Parathyroid adenoma (tissue), 2 donors: Measurements from ENCODE around the gene LAGE3.

Experiments used
- H2AFZ ChIP-seq: fragments of 300-600 bp; sonication (generic); one replicate; pipeline ENCODE4 v1.7.0; 2017; ENCODE audit warnings: antibody characterized with exemption, mild to moderate bottlenecking
- H3K27ac ChIP-seq: fragments of 300-600 bp; sonication (generic); one replicate; pipeline ENCODE4 v1.7.0; 2017
- H3K27me3 ChIP-seq: fragments of 300-600 bp; sonication (generic); one replicate; pipeline ENCODE4 v1.7.0; 2017; ENCODE audit warnings: low read length; ENCODE audit not compliant: control insufficient read depth, insufficient read depth
- H3K36me3 ChIP-seq: fragments of 300-600 bp; sonication (generic); one replicate; pipeline ENCODE4 v1.7.0; 2017; ENCODE audit warnings: low read length; ENCODE audit not compliant: control insufficient read depth, insufficient read depth
- H3K4me1 ChIP-seq: fragments of 300-600 bp; sonication (generic); one replicate; pipeline ENCODE4 v1.7.0; 2017; ENCODE audit warnings: control low read depth
- H3K4me2 ChIP-seq: fragments of 300-600 bp; sonication (generic); one replicate; pipeline ENCODE4 v1.7.0; 2017; ENCODE audit warnings: low read length
- H3K4me3 ChIP-seq: fragments of 300-600 bp; sonication (generic); one replicate; pipeline ENCODE4 v1.7.0; 2017; ENCODE audit warnings: low read depth, low read length
- H3K79me2 ChIP-seq: fragments of 300-600 bp; sonication (generic); one replicate; pipeline ENCODE4 v1.7.0; 2017; ENCODE audit warnings: control low read depth
- H3K9ac ChIP-seq: fragments of 300-600 bp; sonication (generic); one replicate; pipeline ENCODE4 v1.7.0; 2017; ENCODE audit warnings: mild to moderate bottlenecking
- H3K9me3 ChIP-seq: fragments of 300-600 bp; sonication (generic); one replicate; pipeline ENCODE4 v1.7.0; 2017; ENCODE audit warnings: low read length; ENCODE audit not compliant: control insufficient read depth
- TF ChIP-seq, protein P1 (sequence below): fragments of 300-600 bp; sonication (generic); IDR thresholded peaks from one replicate; pipeline ENCODE4 v1.7.0; 2017; ENCODE audit warnings: antibody characterized with exemption, mild to moderate bottlenecking
- donor health status: primary hyperparathyroidism.

The LAGE3 gene

DNA sequence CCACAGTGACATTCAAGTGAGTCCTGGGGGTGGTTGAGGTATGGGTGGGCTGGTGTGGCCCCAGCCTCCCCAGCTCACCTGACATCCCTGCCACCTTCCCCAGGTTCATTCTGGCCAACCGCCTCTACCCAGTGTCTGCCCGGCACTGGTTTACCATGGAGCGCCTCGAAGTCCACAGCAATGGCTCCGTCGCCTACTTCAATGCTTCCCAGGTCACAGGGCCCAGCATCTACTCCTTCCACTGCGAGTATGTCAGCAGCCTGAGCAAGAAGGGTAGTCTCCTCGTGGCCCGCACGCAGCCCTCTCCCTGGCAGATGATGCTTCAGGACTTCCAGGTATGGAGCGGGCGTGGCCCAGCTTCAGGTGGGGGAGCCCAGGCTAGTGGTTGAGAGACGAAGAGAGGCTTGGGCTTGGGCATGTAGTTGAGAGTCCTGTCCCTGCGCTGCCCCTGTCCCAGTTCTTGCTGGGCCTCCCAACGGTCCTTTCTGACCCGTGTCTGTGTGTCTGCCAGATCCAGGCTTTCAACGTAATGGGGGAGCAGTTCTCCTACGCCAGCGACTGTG is 43.8 kb downstream of the LAGE3 start:
- no peak overlapping the region for H3K4me2 ChIP-seq
- no peak overlapping the region for H2AFZ ChIP-seq
- H3K79me2 ChIP-seq, result peaks cover 6% of the 10 kb centered on the region
- H3K9ac ChIP-seq, result no peak overlapping the region
- TF ChIP-seq, protein P1, sequence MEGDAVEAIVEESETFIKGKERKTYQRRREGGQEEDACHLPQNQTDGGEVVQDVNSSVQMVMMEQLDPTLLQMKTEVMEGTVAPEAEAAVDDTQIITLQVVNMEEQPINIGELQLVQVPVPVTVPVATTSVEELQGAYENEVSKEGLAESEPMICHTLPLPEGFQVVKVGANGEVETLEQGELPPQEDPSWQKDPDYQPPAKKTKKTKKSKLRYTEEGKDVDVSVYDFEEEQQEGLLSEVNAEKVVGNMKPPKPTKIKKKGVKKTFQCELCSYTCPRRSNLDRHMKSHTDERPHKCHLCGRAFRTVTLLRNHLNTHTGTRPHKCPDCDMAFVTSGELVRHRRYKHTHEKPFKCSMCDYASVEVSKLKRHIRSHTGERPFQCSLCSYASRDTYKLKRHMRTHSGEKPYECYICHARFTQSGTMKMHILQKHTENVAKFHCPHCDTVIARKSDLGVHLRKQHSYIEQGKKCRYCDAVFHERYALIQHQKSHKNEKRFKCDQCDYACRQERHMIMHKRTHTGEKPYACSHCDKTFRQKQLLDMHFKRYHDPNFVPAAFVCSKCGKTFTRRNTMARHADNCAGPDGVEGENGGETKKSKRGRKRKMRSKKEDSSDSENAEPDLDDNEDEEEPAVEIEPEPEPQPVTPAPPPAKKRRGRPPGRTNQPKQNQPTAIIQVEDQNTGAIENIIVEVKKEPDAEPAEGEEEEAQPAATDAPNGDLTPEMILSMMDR, result no peak
- H3K36me3 ChIP-seq, result no peaks in the 10 kb centered on the region
- H3K27ac ChIP-seq, result no peak overlapping the region
- no peaks in the 10 kb centered on the region for H3K9me3 ChIP-seq
- H3K27me3 ChIP-seq, result no peaks in the 10 kb centered on the region
- no peak overlapping the region for H3K4me3 ChIP-seq
- H3K4me1 ChIP-seq, result peaks cover 4% of the 10 kb centered on the region

DNA sequence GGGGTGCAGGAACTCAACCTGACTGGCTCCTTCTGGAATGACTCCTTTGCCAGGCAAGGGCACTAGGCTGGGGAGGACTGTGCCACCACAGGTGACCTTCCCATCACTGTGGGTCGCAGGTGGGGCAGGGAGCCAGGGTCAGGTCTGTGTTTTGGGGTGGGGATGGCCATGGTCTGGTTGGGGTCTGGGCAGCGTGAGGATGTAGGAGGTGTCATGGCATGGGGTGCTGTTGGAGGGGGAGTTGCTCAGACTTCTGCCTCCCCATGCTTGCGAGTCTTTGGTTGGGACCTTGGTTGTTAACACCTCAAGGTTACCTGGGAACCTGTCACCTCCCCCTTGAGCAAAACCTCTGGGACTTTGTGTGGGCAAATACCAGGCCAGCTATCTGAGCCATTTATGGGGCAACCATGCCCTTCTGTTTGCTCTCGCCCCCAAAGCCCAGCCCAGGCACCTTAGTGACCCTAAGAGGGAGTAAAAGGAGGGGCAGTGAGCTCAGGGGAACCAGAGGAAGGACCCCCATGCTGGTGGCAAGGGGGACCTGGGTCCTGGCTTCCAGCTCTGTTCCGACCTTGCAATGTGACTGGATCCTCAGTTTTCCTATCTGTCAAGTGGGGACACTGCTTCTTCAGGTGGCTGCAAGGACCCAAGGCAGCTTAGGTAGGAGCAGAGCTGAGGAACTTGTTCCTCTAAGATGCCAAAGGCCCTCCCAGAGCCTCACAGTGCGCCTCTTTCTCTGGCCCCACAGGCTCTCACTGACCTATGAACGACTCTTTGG is 44.5 kb downstream of the LAGE3 start:
- Histone ChIP-seq H3K4me2 (no peak overlapping the region), H3K9ac (no peak overlapping the region), H3K9me3 (no peaks in the 10 kb centered on the region), H3K27me3 (no peaks in the 10 kb centered on the region), H3K4me3 (no peak overlapping the region), H3K27ac (no peak overlapping the region), H3K4me1 (peaks cover 4% of the 10 kb centered on the region), H3K36me3 (no peaks in the 10 kb centered on the region), H2AFZ (no peak overlapping the region), H3K79me2 (peaks cover 6% of the 10 kb centered on the region)
- TF ChIP-seq, protein P1, result no peak

DNA sequence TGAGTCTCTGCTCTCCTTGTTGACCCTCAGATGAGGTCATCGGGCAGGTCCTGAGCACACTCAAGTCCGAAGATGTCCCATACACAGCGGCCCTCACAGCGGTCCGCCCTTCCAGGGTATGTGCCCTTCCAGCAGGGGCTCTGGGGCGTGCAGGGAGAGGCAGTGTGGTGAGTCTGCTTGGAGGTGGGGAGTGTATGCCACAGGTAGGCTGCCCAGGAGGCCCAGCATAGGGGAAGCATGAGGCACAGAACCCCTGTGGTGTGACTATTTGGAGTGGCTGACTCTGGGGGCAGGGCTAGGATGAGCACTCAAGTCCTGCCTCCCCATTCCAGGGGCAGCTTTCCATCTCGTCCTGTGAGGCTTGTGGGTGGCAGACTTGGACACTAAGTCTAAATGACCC is 45.5 kb downstream of the LAGE3 start:
- Histone ChIP-seq H3K4me1 (peaks cover 4% of the 10 kb centered on the region), H3K4me3 (no peak overlapping the region), H3K27me3 (no peaks in the 10 kb centered on the region), H3K4me2 (no peak overlapping the region), H3K9ac (no peak overlapping the region), H2AFZ (no peak overlapping the region), H3K36me3 (no peaks in the 10 kb centered on the region), H3K27ac (no peak overlapping the region), H3K79me2 (peaks cover 8% of the 10 kb centered on the region), H3K9me3 (no peaks in the 10 kb centered on the region)
- TF ChIP-seq, protein P1, result no peak

DNA sequence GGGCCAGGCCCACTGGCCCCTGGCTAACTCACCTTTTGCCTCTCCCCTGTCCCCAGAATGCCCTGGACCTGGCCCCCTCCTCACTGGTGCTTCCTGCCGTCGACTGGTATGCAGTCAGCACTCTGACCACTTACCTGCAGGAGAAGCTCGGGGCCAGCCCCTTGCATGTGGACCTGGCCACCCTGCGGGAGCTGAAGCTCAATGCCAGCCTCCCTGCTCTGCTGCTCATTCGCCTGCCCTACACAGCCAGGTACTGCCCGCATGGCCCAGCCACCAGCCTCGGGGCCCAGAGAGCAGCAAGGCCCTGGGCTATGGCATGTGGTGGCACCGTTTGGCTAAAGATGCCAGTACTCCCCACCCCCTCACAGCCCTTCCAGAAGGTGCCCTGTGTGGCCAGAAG is 46.9 kb downstream of the LAGE3 start:
- H3K27me3 ChIP-seq, result no peaks in the 10 kb centered on the region
- H3K27ac ChIP-seq, result no peak overlapping the region
- H3K4me2 ChIP-seq, result no peak overlapping the region
- H3K4me3 ChIP-seq, result no peak overlapping the region
- no peak overlapping the region for H2AFZ ChIP-seq
- no peak overlapping the region for H3K9ac ChIP-seq
- peaks cover 2% of the 10 kb centered on the region for H3K79me2 ChIP-seq
- no peaks in the 10 kb centered on the region for H3K9me3 ChIP-seq
- H3K36me3 ChIP-seq, result no peaks in the 10 kb centered on the region
- TF ChIP-seq, protein P1, result no peak
- H3K4me1 ChIP-seq, result peaks cover 4% of the 10 kb centered on the region

DNA sequence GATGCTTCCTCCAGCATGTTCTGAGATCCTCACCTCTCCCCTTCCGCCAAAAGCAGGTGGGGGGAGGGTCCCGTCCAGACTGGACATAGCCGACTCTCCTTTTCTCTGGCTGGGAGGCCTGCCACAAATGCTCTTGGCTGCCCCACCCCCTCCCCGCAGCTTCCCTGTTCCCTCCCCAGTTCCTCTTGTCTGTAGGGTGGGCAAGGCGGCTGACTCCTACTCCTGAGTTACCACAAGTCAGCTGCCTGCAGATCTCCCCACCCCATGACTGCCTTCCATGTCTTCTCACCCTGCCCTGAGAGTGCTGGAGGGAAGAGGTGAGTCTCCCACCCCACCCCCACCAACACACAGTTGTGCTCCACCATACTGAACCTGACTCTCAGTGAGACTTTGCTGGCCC is 47.7 kb downstream of the LAGE3 start:
- TF ChIP-seq, protein P1, result no peak
- no peak overlapping the region for H2AFZ ChIP-seq

More for the DNA sequence above, 47.7 kb downstream of the LAGE3 start:
- Histone ChIP-seq H3K9me3 (no peaks in the 10 kb centered on the region), H3K4me1 (peaks cover 4% of the 10 kb centered on the region), H3K79me2 (peaks cover 2% of the 10 kb centered on the region), H3K27me3 (no peaks in the 10 kb centered on the region), H3K27ac (no peak overlapping the region), H3K4me2 (no peak overlapping the region), H3K9ac (no peak overlapping the region), H3K4me3 (no peak overlapping the region), H3K36me3 (no peaks in the 10 kb centered on the region)
